HG03280 (cell line): ENCODE results near the gene S100A14.
"Not testable (repeated sequence)": the region's sequence is repeated elsewhere in the genome, so short reads cannot be mapped to it uniquely, and the experiment has no call there.

Source experiments
- ATAC-seq: cut with Tn5 transposase; IDR thresholded peaks from one replicate; pipeline ENCODE4 v1.9.1; 2021; ENCODE audit warnings: mild to moderate bottlenecking, moderate library complexity; ENCODE audit not compliant: unreplicated experiment

S100A14 gene

DNA sequence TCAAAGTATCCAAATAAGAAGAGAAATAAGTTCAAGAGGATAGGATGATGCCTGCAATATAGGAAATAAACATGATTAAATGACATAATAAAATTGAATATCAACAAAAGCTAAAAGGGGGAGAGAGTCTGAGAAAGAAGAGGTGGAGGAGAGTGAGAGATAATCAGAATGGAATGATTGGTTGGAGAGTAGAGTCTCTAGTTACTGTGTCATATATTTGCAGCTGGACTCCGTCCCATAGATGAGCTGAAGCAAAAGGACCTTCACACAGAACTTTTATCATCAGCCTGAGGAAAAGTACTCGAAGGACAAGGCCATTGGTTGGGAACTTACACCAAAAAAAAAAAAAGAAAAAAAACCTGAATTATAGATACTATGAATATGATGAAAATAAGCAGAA is 27.6 kb downstream of the S100A14 start:
- ATAC-seq = no peak

GRCh38 chr1:153588033-153588432 is 28.1 kb downstream of the S100A14 start:
- ATAC-seq = not testable (repeated sequence)

GRCh38 chr1:153587314-153587713 is 28.8 kb downstream of the S100A14 start:
- ATAC-seq = no peak

DNA sequence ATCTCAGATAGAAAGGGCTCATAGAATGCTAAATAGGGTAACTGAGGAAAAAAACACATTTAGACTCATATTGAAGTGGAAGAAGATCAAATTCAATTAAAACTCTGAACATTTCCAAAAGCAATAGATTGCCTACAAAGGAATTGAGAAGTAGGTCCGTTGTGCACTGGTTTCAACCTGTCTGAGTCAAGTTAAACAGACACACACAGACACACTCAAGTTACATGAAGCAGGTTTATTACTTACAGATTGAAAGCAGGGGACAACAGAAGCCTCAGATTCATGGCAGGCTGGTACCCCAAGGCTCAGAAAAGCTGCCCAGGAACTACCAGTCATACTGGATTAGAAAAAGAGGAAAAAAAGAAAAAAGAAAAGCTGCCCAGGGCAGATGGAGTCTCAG is 29.8 kb downstream of the S100A14 start:
- no peak for ATAC-seq

- ATAC-seq = no peak
Observed at GRCh38 chr1:153585006-153585405, 31.1 kb downstream of the S100A14 start.

DNA sequence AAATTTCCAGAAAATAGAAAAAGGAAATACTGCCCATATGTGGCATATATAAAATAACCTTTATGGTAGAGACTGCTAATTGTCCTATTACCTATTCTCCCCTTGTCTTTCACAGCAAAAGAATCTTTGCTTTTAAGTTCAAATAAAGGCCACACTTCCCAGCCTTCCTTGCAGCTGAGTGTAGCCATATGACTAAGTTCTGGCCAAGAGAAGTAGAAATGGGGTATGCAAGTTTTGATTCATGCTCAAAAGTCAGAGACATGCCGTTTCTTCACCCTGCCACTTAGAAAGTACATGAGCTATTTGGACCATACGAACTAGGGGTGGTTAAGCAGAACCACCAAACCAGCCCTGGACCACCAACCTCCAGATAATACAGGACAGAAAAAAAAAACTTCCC is 32.1 kb downstream of the S100A14 start:
- no peak for ATAC-seq

DNA sequence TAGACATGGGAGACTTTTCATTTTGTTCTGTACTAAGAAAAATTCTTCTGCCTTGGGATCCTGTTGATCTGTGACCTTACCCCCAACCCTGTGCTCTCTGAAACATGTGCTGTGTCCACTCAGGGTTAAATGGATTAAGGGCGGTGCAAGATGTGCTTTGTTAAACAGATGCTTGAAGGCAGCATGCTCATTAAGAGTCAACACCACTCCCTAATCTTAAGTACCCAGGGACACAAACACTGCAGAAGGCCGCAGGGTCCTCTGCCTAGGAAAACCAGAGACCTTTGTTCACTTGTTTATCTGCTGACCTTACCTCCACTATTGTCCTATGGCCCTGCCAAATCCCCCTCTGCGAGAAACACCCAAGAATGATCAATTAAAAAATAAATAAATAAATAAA is 32.6 kb downstream of the S100A14 start:
- not testable (repeated sequence) for ATAC-seq

DNA sequence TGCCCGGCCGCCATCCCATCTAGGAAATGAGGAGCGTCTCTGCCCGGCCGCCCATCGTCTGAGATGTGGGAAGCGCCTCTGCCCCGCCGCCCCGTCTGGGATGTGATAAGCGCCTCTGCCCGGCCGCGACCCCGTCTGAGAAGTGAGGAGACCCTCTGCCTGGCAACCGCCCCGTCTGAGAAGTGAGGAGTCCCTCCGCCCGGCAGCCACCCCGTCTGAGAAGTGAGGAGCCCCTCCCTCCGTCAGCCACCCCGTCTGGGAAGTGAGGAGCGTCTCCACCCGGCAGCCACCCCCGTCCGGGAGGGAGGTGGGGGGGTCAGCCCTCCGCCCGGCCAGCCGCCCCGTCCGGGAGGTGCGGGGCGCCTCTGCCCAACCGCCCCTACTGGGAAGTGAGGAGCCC is 33.3 kb downstream of the S100A14 start:
- not testable (repeated sequence) for ATAC-seq

DNA sequence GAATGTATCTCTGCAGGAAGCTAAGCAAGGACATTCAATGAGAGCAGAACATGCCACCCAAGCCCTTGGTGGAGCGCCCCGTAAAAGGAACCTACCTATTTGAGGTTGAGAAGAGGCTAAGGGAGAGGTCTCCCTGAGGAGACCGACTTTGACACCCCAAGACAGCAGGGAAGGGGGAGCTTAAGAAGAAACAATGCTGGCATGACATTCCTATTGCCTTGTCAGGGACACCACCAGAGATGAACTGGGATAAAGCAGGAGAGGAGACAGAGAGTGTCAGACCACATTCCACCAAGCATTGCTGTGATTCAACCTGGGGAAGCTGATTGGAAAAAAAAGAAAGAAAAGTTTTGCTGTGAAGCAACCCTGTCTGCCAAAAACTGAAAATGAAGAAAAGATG is 37.2 kb downstream of the S100A14 start:
- no peak for ATAC-seq

- no peak for ATAC-seq
Observed at GRCh38 chr1:153578490-153578889, 37.6 kb downstream of the S100A14 start.

- ATAC-seq = no peak
Observed at GRCh38 chr1:153577624-153578051, 38.5 kb downstream of the S100A14 start.

DNA sequence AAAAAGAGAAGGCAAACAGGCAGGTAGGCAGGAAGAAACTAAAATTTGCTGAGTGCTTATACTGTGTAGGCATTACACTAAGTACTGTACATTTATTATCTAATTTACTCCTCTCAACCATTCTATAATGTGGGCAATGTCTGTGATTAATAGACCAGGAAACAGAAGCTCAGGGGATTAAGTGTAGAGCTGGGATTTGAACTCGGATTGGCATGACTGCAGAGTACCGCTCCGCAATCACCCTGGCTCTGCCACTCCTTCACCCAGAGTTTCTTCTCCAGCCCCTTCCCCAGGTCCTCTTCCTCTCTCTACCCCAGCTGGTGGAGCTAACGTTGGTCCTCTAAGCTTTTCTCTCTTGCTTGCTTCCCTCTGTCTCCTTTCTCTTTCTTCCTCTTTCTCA is 39.0 kb downstream of the S100A14 start:
- no peak for ATAC-seq

DNA sequence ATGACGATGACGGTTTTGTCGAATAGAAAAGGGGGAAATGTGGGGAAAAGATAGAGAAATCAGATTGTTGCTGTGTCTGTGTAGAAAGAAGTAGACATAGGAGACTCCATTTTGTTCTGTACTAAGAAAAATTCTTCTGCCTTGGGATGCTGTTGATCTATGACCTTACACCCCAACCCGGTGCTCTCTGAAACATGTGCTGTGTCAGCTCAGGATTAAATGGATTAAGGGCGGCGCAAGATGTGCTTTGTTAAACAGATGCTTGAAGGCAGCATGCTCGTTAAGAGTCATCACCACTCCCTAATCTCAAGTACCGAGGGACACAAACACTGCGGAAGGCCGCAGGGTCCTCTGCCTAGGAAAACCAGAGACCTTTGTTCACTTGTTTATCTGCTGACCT is 40.6 kb downstream of the S100A14 start:
- not testable (repeated sequence) for ATAC-seq

GRCh38 chr1:153575081-153575491 is 41.0 kb downstream of the S100A14 start:
- not testable (repeated sequence) for ATAC-seq

GRCh38 chr1:153573351-153573750 is 42.8 kb downstream of the S100A14 start:
- no peak for ATAC-seq

GRCh38 chr1:153572569-153573015 is 43.5 kb downstream of the S100A14 start:
- ATAC-seq = no peak

DNA sequence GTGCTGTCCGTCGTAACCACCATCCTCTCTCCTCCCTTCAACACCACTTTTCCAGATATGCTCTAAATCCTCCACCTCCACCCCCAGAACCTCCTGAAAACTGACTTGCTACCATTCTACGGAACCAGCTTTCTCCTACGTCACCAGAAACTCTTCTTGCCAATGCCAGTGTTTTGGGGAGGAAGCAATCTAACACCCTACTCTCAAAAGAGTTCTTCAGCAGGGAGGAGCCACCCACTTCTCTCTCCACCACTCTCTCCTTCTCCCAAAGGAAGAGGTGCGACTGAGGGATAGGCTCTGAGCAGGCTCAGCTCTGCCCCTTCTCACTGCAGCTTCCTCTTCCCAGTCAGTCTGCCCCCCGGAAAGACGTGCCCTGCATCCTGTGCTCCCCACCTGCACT is 44.4 kb downstream of the S100A14 start:
- no peak for ATAC-seq

DNA sequence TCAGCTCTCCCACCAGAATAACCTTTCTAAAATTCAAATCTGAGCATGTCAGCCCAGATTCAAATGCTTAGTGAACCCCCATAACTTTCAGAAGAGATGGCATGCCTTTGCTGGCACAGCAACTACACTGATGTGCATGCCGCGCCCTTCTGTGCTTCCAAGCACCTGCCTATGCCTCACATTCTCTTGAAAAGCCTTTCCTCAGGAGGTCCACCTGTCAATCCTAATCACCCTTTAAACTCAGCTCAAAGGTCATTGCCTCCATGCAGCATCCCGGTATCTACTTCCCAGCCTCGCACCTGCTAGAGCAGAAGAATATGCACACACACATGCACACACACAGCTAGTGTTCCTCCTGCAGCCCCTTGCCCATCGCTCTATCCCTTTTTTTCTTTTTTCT is 45.3 kb downstream of the S100A14 start:
- ATAC-seq = no peak

DNA sequence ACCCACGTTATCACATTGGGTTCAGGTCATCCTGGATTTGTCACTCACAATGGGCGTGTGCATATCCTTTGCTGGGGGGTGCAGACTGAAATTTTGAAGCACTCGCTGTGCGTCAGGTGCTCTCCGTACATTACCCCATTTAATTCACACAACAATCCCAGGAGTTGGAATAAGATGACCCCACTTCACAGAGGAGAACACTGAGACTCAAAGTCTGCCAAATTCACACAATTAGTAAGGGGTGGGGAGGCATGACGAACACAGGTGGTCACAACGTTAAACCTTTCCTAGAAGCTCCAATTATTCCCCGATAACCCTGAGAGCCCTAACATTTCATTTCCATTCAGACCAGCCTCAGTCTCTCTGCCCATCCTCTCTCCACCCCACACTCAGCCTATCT is 46.7 kb downstream of the S100A14 start:
- ATAC-seq = no peak

GRCh38 chr1:153568367-153569099 is 47.6 kb downstream of the S100A14 start:
- ATAC-seq = no peak

DNA sequence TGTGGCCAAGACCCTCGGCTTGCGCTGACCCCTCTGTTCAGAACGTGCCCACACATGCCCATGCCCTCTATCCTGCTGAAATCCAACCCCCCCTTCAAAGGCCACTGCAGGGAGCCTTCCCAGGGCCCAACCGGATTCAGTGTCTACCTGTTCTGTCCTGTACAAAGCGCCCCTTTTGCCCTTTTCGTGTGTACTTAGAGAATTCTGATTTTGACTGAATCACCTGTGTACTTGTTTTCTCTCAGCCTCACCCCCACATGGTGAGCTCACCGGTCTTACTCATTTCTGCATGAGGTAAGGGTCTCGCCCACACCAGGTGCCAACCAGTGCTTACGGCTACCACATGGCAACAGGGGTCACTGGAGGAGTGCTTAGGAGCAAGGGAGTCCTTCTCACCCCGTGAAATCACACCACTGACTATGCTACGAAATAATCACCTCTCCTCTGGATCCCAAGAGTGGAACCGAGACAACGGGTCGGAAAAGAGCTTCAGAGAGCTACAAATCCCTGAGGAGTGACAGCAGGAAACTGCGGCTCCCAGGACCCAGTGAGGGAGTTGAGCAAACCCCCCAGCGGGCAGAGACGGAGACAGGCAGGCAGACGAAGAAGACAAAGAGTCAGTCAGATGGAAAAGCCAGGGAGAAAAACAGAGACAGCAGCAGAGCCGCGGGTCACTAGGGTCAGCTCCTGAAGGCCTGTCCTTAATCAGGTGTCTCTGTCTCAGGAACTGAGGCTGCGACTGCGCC is 48.3 kb downstream of the S100A14 start:
- ATAC-seq = no peak
